OCI-M2 (cell line): ENCODE results near the gene HIF1AN.

Experiments
- DNase-seq: peaks from one replicate; lab custom pipeline; 2025; ENCODE audit not compliant: unreplicated experiment; lab: John Stamatoyannopoulos, UW

The HIF1AN gene

DNA sequence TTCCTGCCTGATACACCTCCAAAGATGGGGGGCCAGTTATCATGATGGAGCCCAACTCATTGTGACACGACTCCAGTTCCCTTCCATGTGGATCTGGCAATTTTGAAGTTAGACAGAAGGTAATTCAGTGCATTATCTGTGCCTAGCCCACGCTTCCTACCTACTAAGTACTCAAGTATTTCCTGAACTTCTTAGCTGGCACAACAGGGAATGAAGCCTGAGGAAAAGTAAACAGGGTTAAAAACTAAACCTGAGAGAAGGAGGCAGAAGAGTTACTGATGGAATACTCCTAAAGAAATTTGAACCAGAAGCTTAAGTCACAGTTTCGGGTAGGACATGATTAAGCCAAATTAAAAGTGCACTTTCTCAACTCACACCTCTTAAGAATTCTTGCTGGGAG, 14.9 kb upstream of the HIF1AN start:
- DNase-seq = no peak

DNA sequence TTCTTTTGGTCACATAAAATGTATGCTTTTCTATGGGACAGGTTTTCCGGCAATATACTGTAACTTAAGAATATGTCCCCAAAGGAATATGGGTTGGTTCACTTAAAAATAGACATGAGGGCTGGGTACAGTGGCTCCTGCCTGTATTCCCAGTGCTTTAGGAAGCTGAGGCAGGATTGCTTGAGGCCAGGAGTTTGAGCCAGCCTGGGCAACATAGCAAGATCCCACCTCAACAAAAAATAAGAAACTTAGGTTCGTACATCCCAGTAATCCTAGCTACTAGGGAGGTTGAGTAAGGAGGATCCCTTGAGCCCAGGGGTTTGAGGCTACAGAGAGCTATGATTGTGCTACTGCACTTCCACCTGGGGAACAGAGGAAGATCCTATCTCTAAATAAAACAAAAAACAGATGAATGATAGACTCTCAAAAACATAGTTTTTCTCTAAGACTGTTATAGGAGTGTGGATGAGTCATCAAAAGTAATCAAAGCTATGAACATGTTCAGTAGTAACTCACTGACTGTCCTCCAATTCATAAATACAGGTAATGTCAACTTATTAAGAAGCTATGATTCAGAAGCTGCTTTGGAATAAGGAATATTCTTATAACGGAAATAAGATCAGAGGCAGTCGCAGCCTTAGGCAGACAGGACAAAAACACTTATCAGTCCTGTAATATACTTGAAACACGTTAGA, 13.5 kb upstream of the HIF1AN start:
- DNase-seq = no peak

GRCh38 chr10:100522945-100523344, 12.8 kb upstream of the HIF1AN start:
- no peak for DNase-seq

DNA sequence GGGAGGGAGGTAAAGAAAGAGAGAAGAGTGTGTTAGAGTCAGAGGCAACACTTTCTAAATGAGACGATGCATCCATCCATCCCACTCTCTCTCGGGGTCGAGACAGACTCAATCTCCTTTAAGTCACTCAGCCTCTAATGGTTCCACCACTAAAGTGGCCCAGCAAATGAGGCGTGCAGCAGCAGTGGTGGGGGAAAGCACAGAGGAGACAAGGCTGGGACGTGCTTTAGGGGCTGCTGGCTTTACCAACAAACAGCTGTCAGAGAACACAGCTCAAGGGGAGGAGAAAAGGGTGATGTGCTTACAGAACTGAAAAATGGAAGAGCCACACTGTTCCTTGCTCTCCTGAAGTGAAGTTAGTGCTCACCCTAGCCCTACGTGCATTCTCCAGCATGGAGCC, 11.5 kb upstream of the HIF1AN start:
- DNase-seq = no peak

GRCh38 chr10:100524638-100525037, 11.1 kb upstream of the HIF1AN start:
- no peak for DNase-seq

- DNase-seq = no peak
These were observed 7.4 kb upstream of the HIF1AN start for GRCh38 chr10:100528123-100528886.

GRCh38 chr10:100528921-100529474, 6.7 kb upstream of the HIF1AN start:
- no peak for DNase-seq

DNA sequence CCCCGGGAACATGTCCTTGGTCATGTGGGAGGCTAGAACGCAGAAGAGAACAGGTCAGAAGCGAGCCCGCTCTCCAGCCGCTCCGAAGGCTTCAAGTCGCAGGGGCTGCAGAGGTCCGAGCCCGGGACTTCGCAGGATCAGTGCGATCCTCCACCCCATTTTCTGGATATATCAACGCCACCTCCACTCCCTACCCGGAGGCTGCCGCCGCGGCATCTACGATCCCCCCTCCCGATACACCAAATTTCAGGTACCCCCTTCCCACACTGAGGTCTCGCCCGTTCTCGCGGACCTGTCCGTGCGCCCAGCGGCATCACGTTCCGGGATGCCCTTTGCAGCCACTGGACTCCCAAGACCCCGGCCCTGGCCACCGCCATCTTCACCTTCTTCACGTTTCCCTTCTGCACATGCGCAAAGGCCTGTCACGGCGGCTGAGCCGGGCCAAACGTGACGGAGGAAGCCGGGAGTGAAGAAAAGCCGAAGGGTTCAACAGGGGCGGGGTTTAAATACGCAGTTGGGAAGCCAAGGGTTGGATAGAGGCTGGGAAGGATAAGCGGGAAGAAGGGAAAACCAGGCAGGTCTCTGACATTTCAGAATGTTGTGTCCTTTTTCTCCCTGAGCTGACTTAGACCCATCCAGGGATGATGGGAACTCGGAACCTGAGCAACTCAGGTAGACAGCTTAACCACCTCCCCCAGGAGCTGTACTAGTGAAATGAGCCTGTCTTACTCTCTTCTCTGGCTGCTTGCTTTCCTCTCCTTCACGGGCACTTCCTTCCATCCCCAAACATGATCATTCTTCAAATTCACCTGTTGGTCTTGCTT, 6.1 kb upstream of the HIF1AN start, which contains the start of gene NDUFB8:
Gene NDUFB8, minus strand, starts transcription at position 397 of the 824 bp plus-strand sequence. Its CDS starts 20 bp downstream, at position 377.
- DNase-seq = peak; percentile 66

DNA sequence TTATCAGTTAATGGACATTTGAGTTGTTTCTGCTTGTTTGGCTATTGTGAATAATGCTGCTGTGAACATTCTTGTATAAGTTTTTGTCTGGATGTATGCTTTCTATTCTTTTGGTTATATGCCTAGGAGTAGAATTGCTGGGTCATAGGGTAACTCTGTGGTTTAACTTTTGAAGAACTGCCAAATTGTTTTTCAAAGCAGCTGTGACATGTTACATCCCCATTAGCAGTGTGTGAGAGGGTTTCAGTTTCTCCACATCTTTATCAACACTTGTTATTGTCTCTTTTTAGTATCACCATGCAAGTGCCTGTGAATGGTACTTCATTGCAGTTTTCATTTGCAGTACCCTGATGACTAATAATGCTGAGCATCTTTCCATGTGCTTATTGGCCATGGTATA, 4.0 kb upstream of the HIF1AN start:
- DNase-seq = no peak

DNA sequence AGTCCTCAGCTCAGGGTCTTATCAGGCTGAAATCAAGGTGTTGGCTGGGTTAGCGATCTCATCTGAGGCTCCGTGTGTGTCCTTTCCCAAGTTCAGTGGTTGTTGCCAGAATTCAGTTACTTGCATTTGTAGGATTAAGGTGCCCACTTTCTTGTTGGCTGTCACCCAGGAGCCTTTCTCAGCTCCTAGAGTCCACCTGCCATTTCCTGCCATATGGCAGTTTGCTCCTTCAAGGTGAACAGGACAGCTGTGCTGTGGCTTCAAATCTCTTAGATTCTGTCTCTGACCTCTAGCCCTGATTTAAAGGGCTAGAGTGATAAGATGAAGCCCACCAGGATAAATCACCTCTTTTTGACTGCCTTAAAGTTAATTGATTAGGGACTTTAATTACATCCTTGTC, 1.0 kb upstream of the HIF1AN start:
- no peak for DNase-seq

DNA sequence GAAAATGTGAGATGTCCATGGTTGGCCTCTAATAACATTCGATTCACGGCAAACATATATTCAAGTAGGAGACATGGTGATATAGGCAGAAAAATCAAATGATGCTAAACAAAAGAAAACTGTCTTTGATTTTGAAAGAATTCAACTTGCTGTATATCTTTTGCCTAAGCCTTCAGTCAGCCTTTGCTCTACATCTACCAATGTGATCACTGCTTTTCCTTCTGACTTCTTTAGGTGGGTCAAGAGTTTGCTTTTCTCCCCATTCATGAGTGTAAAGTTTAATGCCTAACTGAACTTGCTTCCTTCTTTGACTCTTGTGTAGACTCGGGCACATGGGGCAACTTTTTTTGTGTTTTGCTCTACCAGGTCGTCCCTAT, 417 bp upstream of the HIF1AN start:
- DNase-seq = peak; percentile 74

DNA sequence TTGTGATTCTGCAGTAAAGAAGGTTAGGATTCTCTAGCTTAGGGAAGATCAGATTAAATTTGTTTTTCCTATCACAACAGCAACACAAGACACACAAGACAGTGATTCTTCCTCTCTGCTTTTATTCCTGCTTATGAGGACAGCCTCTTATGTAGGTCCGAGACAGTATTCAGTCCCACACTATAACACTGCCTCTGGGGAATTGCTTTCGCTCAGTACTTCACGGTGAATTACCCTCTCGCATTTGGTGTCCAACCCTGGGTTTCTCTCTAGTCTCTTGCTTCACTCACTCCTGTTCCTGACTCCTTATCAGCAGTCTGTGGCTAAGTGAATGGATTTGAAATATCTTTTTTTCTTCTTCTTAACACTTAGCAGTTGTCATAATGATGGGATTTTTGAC, 1.7 kb downstream of the HIF1AN start:
- no peak for DNase-seq

DNA sequence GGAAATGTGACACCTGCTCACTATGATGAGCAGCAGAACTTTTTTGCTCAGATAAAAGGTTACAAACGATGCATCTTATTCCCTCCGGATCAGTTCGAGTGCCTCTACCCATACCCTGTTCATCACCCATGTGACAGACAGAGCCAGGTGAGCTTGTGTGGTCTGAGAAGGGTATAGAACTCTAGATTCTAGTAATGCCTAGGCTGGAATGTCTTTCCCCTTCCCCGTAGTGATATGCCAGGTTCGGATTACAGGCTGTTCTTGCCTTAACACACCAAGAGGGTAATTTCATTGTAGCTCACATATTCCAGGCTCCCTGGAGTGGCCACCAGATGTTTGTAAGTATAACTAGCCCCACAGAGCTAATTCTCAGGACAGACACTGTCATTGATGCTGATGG, 9.2 kb downstream of the HIF1AN start:
- no peak for DNase-seq

DNA sequence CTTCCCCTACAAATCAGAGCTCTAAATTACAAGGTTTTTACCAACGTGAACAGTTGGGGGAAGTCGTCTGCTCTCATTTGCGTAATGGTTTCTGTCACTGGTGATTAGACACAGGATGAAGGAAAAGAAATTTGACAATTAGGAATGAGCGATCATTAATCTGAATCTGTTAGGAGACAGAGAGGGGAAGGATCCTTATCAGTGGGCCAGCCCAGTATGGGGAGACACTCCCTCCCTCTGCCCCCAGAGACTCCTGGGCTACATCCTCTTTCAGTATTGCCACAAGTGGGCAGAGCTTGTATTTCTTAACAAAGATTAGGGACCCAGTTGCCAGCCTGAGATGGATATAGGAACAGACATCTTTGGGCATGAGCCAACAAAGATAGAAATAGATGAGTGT, 15.5 kb downstream of the HIF1AN start:
- no peak for DNase-seq

- no peak for DNase-seq
These were observed 16.0 kb downstream of the HIF1AN start for GRCh38 chr10:100551738-100552137.

DNA sequence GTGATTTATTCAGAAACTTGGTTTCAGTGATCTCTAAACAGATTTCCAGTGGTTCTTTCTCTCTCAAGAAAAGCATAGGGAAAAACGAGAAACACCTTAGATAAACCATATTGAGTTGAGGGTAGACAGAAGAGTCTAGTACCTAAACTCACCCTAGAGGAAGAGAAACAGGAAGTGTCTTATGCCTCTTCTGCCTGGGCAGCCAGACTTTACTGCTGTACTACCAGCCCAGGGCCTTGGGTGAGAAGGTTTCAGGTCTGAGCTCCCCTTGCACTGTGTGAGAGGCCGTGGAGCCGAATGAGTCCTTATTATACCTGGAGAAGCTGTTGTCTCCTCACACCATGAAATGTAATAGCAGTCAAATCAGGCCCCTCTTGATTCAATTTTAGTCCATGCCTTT, 18.2 kb downstream of the HIF1AN start:
- DNase-seq = no peak

GRCh38 chr10:100554902-100555301, 19.2 kb downstream of the HIF1AN start:
- DNase-seq = no peak

DNA sequence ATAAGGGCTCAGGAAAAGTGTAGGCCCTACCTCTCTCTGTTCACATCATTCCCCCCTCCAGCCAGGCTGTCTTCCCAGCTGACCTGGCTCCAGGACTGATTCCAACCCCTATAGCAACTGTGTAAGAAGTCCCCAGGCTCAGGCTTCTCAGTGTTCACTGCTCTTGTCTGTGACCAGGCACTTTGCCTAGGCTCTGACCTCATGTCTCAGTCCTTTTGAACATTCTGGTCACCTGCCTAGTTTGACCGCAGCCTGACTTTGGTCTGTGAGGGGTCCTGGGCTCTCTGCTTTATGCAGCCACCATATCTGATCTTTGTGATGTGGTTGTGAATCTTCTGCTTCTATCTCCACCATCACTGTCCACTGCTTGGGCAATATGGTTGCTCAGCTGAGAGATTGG, 24.5 kb downstream of the HIF1AN start:
- DNase-seq = no peak

- no peak for DNase-seq
These were observed 25.3 kb downstream of the HIF1AN start for GRCh38 chr10:100561005-100561404.

- no peak for DNase-seq
These were observed 26.4 kb downstream of the HIF1AN start for GRCh38 chr10:100562008-100562672.
